ENCODE results near the gene KCNMA1. TPM values are rescaled to one million over a fixed set of nuclear protein-coding genes. Genes with fewer than 3 reads are reported as not detected.
"Not testable (repeated sequence)": the region's sequence is repeated elsewhere in the genome, so short reads cannot be mapped to it uniquely, and the experiment has no call there.

Gene KCNMA1
- total RNA-seq, 1 experiment from 2014 or later = 139 TPM

- DNase-seq (ENCODE audit: low read depth) = no peak
Measured at GRCh38 chr10:77605466-77605865, 32.1 kb downstream of the KCNMA1 start.

- no peak for DNase-seq (ENCODE audit: low read depth)
Measured at GRCh38 chr10:77604941-77605351, 32.7 kb downstream of the KCNMA1 start.

- no peak for DNase-seq (ENCODE audit: low read depth)
Measured at GRCh38 chr10:77604063-77604462, 33.5 kb downstream of the KCNMA1 start.

GRCh38 chr10:77603534-77603927 lies 34.1 kb downstream of the KCNMA1 start:
- peak; percentile 78 for DNase-seq (ENCODE audit: low read depth)

GRCh38 chr10:77602913-77603533 lies 34.6 kb downstream of the KCNMA1 start:
- DNase-seq (ENCODE audit: low read depth) = no peak

GRCh38 chr10:77602231-77602912 lies 35.2 kb downstream of the KCNMA1 start:
- no peak for DNase-seq (ENCODE audit: low read depth)

- DNase-seq (ENCODE audit: low read depth) = no peak
Measured at GRCh38 chr10:77601488-77601887, 36.1 kb downstream of the KCNMA1 start.

GRCh38 chr10:77600640-77601039 lies 37.0 kb downstream of the KCNMA1 start:
- no peak for DNase-seq (ENCODE audit: low read depth)

- no peak for DNase-seq (ENCODE audit: low read depth)
Measured at GRCh38 chr10:77599651-77600050, 38.0 kb downstream of the KCNMA1 start.

- DNase-seq (ENCODE audit: low read depth) = no peak
Measured at GRCh38 chr10:77598606-77599005, 39.0 kb downstream of the KCNMA1 start.

- DNase-seq (ENCODE audit: low read depth) = no peak
Measured at GRCh38 chr10:77597560-77597959, 40.0 kb downstream of the KCNMA1 start.

GRCh38 chr10:77594471-77594783 lies 43.2 kb downstream of the KCNMA1 start:
- no peak for DNase-seq (ENCODE audit: low read depth)

- no peak for DNase-seq (ENCODE audit: low read depth)
Measured at GRCh38 chr10:77593771-77594470, 43.7 kb downstream of the KCNMA1 start.

GRCh38 chr10:77592946-77593636 lies 44.5 kb downstream of the KCNMA1 start:
- peak; percentile 97 for DNase-seq (ENCODE audit: low read depth)

- no peak for DNase-seq (ENCODE audit: low read depth)
Measured at GRCh38 chr10:77592510-77592909, 45.1 kb downstream of the KCNMA1 start.

- DNase-seq (ENCODE audit: low read depth) = no peak
Measured at GRCh38 chr10:77591238-77591880, 46.2 kb downstream of the KCNMA1 start.

GRCh38 chr10:77590344-77591237 lies 47.0 kb downstream of the KCNMA1 start:
- no peak for DNase-seq (ENCODE audit: low read depth)

GRCh38 chr10:77589703-77590102 lies 47.9 kb downstream of the KCNMA1 start:
- not testable (repeated sequence) for DNase-seq (ENCODE audit: low read depth)

GRCh38 chr10:77588886-77589285 lies 48.7 kb downstream of the KCNMA1 start:
- no peak for DNase-seq (ENCODE audit: low read depth)

- DNase-seq (ENCODE audit: low read depth) = no peak
Measured at GRCh38 chr10:77587416-77587790, 50.2 kb downstream of the KCNMA1 start.

Data from HT1080 (cell line).